GM21367 (cell line): ENCODE results near the gene LGI4.
A peak's percentile ranks its signal among the peaks of the same experiment; 100 is the strongest.
"Not testable (repeated sequence)": the region's sequence is repeated elsewhere in the genome, so short reads cannot be mapped to it uniquely, and the experiment has no call there.

Experiments
- ATAC-seq: cut with Tn5 transposase; IDR thresholded peaks from one replicate; pipeline ENCODE4 v1.9.1; 2021; ENCODE audit not compliant: unreplicated experiment

Gene LGI4

GRCh38 chr19:35142606-35143230 is 7.9 kb upstream of the LGI4 start:
- no peak for ATAC-seq

GRCh38 chr19:35141837-35142605 is 7.2 kb upstream of the LGI4 start:
- no peak for ATAC-seq

- ATAC-seq: peak; percentile 54
These were observed 6.3 kb upstream of the LGI4 start for GRCh38 chr19:35140962-35141836.

- no peak for ATAC-seq
These were observed 5.5 kb upstream of the LGI4 start for GRCh38 chr19:35140207-35140961.

GRCh38 chr19:35138305-35138892 is 3.5 kb upstream of the LGI4 start, which contains the start of gene FXYD1:
Gene FXYD1 (plus strand): TSS chr19:35138824. CDS start chr19:35140080, 1,256 bp downstream.
- no peak for ATAC-seq

GRCh38 chr19:35136977-35137702 is 2.3 kb upstream of the LGI4 start:
- ATAC-seq: no peak

GRCh38 chr19:35136231-35136630 is 1.4 kb upstream of the LGI4 start:
- ATAC-seq: no peak

GRCh38 chr19:35135389-35135909 is 590 bp upstream of the LGI4 start:
- ATAC-seq: no peak

GRCh38 chr19:35133826-35134225 is 1.0 kb downstream of the LGI4 start:
- no peak for ATAC-seq

GRCh38 chr19:35132254-35132653 is 2.6 kb downstream of the LGI4 start:
- no peak for ATAC-seq

- no peak for ATAC-seq
These were observed 3.8 kb downstream of the LGI4 start for GRCh38 chr19:35130761-35131720.

GRCh38 chr19:35129724-35130274 is 5.1 kb downstream of the LGI4 start:
- ATAC-seq: not testable (repeated sequence)

- ATAC-seq: no peak
These were observed 6.3 kb downstream of the LGI4 start for GRCh38 chr19:35128398-35129057.

GRCh38 chr19:35127871-35128270 is 7.0 kb downstream of the LGI4 start:
- no peak for ATAC-seq

GRCh38 chr19:35126624-35126959 is 8.3 kb downstream of the LGI4 start:
- no peak for ATAC-seq

GRCh38 chr19:35125749-35126623 is 8.9 kb downstream of the LGI4 start:
- no peak for ATAC-seq

- ATAC-seq: no peak
These were observed 9.6 kb downstream of the LGI4 start for GRCh38 chr19:35125270-35125717.
